ENCODE results near the gene ANO7. TPM values are rescaled to one million over a fixed set of nuclear protein-coding genes. Genes with fewer than 3 reads are reported as not detected.

The ANO7 gene
- polyA plus RNA-seq, 1 of the 3 experiments (the other 2 are of a cell fraction), result 0.81 TPM

GRCh38 chr2:241199286-241199685 is 10.8 kb downstream of the ANO7 start (continued):
- TF ChIP-seq CTCF (IDR thresholded peaks at IDR 0.05) (no peak), FOXJ3 (CRISPR knock-in tag; IDR thresholded peaks at IDR 0.05) (no peak), EP300 (IDR thresholded peaks at IDR 0.05; ENCODE audit: borderline replicate concordance in 1 of 2, low read depth in 1 of 2, low read length in 1 of 2) (no peak), GABPA (IDR thresholded peaks at IDR 0.05; ENCODE audit: low read depth) (no peak), TAF1 (IDR thresholded peaks at IDR 0.05; ENCODE audit: borderline replicate concordance, low read depth, low read length) (no peak), ELF1 (IDR thresholded peaks at IDR 0.05) (no peak), TCF12 (IDR thresholded peaks at IDR 0.05) (no peak), NFIC (IDR thresholded peaks at IDR 0.05; ENCODE audit: borderline replicate concordance) (no peak), IRF3 (IDR thresholded peaks at IDR 0.05; ENCODE audit: low read depth, low read length) (no peak)

- H3K9me3 ChIP-seq, result no peaks in the 10 kb centered on the region
- no peaks in the 10 kb centered on the region for H3K79me2 ChIP-seq (ENCODE audit: insufficient read depth)
- H4K20me1 ChIP-seq (ENCODE audit: insufficient read depth), result no peaks in the 10 kb centered on the region
- H2AFZ ChIP-seq (ENCODE audit: low read depth), result no peak overlapping the region
- H3K4me1 ChIP-seq (ENCODE audit: control insufficient read depth in 1 of 2, insufficient read depth in 2 of 2, low read depth in 1 of 2, low read length in 1 of 2), result no peaks in the 10 kb centered on the region; a peak in 1 of 4 replicates
- CTCF ChIA-PET, result no interaction called here
- POLR2A ChIA-PET, result no interaction called here
- no peak overlapping the region for H3K4me2 ChIP-seq
- no peaks in the 10 kb centered on the region for H3K36me3 ChIP-seq (replicated peaks in 1 of 2; ENCODE audit: control insufficient read depth in 1 of 2, insufficient read depth in 2 of 2, low read length in 1 of 2)
- WGBS (ENCODE audit: low lambda C conversion rate), result 81% methylated on average over 29 of the region's 42 CpGs
- no peaks in the 10 kb centered on the region for H3K27me3 ChIP-seq (ENCODE audit: insufficient read depth)
- no peaks in the 10 kb centered on the region for H3K9me2 ChIP-seq
- H3K4me3 ChIP-seq (ENCODE audit: low read depth in 2 of 2, low read length in 1 of 2), result no peak overlapping the region
- DNase-seq, result no peak
- H3F3A ChIP-seq (replicated peaks; ENCODE audit: insufficient read depth), result no peaks in the 10 kb centered on the region
- no peak overlapping the region for H3K27ac ChIP-seq (ENCODE audit: low read depth in 2 of 2, low read length in 1 of 2)
- H3K9ac ChIP-seq, result no peak overlapping the region
- TF ChIP-seq CTCF (IDR thresholded peaks at IDR 0.05) (no peak), IRF3 (IDR thresholded peaks at IDR 0.05; ENCODE audit: low read depth, low read length) (no peak), RCOR1 (IDR thresholded peaks at IDR 0.05; ENCODE audit: low read length) (no peak), SIN3A (IDR thresholded peaks at IDR 0.05; ENCODE audit: borderline replicate concordance, low read depth, low read length) (no peak), MXI1 (IDR thresholded peaks at IDR 0.05; ENCODE audit: low read depth, low read length) (no peak), ELF1 (IDR thresholded peaks at IDR 0.05) (no peak), RXRA (IDR thresholded peaks at IDR 0.05; ENCODE audit: borderline replicate concordance, low read depth) (no peak), RAD21 (IDR thresholded peaks at IDR 0.05; ENCODE audit: low read length) (no peak), USF1 (IDR thresholded peaks at IDR 0.05; ENCODE audit: borderline replicate concordance, low read depth) (no peak), YY1 (IDR thresholded peaks at IDR 0.05; ENCODE audit: low read depth) (no peak), POLR2AphosphoS5 (IDR thresholded peaks at IDR 0.05; ENCODE audit: low read depth, low read length) (no peak), EZH2phosphoT487 (IDR thresholded peaks at IDR 0.05; ENCODE audit: borderline replicate concordance, low read depth) (no peak), TCF12 (IDR thresholded peaks at IDR 0.05) (no peak), NFIC (IDR thresholded peaks at IDR 0.05; ENCODE audit: borderline replicate concordance) (no peak), MEF2A (IDR thresholded peaks at IDR 0.05; ENCODE audit: borderline replicate concordance, low read depth) (no peak), JUND (IDR thresholded peaks at IDR 0.05) (no peak), TEAD4 (IDR thresholded peaks at IDR 0.05; ENCODE audit: borderline replicate concordance, insufficient read depth) (no peak), GABPA (IDR thresholded peaks at IDR 0.05; ENCODE audit: low read depth) (no peak)
These were observed 11.7 kb downstream of the ANO7 start for GRCh38 chr2:241199897-241200821.

Measured in SK-N-SH (cell line).